ENCODE data around the gene DPT. TPM values are rescaled to one million over a fixed set of nuclear protein-coding genes. Genes with fewer than 3 reads are reported as not detected.

Gene DPT
- total and polyA plus RNA-seq, 12 donors: 0.44 to 59.1 (median 6.8) TPM

DNA sequence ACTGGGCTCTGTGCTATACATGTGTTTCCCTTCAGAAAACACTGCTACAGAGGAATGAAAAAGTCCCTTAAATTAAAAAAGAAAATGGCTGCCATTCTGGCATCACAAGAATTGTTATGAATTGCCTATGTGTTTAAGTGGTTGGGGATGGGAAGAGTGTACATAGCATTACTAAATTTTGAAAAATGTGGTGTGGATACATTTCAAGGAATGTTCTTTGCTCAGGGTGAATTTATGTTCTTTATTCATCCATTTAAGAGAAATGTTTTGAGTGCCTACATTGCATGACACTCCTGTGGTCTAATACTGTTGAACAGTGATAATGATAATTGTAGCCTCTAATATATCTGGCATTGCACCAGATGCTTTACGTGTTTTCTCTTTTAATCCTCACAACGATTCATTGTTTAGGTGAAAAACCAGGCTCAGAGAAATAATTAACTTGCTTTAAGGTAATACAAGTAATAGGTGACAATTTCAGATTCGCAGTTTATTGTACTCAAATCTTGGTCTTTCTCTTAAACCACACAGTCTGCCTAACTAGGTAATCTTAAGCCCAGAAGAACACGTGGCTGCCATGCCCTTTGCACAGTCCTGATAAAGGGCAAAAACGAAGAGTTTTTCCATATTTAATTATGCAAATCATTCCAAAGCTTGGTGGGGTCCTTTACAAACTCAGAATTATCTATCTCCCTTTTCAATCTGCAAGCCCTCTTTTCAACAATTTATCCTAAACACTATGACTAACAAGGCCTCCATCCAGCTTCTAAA is 31.5 kb downstream of the DPT start:
- no peak for DNase-seq
- intact Hi-C loops (cut with DNase I): no loop called here

DNA sequence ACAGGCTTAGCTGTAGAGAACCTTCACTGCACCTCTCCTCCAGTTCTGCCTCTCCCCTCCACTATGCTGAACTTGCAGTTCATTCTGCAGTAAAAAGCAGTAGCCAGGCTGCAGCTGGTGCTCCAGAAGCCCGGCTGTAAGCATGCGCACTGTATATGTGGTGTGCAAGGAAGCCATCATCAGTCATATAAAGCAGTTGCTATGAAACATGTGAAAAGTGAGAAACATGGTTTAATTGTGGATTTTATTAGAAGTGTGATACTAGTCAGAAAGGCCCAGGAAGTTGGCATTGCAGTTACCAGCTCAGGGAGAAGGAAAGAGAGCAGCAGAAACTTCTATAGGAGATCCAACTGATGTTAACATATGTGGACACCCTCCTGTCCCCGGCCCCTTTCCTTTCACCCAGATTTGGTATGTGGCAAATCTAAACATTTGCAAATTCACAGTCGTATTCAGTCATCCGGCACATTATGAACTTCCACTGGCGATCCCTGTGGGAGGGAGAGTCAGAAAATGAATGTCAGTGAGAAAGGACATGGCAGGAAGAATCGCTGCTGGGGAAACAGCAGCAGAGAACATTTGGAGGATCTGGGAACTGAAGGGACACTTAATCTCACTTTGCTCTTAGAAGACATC is 32.8 kb downstream of the DPT start:
- TF ChIP-seq, protein P1, sequence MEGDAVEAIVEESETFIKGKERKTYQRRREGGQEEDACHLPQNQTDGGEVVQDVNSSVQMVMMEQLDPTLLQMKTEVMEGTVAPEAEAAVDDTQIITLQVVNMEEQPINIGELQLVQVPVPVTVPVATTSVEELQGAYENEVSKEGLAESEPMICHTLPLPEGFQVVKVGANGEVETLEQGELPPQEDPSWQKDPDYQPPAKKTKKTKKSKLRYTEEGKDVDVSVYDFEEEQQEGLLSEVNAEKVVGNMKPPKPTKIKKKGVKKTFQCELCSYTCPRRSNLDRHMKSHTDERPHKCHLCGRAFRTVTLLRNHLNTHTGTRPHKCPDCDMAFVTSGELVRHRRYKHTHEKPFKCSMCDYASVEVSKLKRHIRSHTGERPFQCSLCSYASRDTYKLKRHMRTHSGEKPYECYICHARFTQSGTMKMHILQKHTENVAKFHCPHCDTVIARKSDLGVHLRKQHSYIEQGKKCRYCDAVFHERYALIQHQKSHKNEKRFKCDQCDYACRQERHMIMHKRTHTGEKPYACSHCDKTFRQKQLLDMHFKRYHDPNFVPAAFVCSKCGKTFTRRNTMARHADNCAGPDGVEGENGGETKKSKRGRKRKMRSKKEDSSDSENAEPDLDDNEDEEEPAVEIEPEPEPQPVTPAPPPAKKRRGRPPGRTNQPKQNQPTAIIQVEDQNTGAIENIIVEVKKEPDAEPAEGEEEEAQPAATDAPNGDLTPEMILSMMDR (IDR thresholded peaks at IDR 0.05): no peak
- no peak for TF ChIP-seq POLR2A (IDR thresholded peaks at IDR 0.05)
- intact Hi-C loops (cut with DNase I): no loop called here
- H3K9me3 ChIP-seq (replicated peaks in 1 of 3): no peaks in the 10 kb centered on the region
- H3K27me3 ChIP-seq: no peaks in the 10 kb centered on the region
- no peak for DNase-seq
- no peak overlapping the region for H3K4me3 ChIP-seq
- H3K36me3 ChIP-seq (replicated peaks in 1 of 2): no peaks in the 10 kb centered on the region
- H3K27ac ChIP-seq: no peak overlapping the region
- no peaks in the 10 kb centered on the region for H3K4me1 ChIP-seq (replicated peaks in 1 of 2)
- 75 to 79% (median 77%) methylated on average over 7 of the region's 7 CpGs for WGBS, 4 donors

More for the DNA sequence above, 31.5 kb downstream of the DPT start:
- H3K36me3 ChIP-seq (replicated peaks in 1 of 2): no peaks in the 10 kb centered on the region
- no peak for TF ChIP-seq POLR2A (IDR thresholded peaks at IDR 0.05)
- TF ChIP-seq, protein P1 (IDR thresholded peaks at IDR 0.05): no peak
- no peak overlapping the region for H3K27ac ChIP-seq
- H3K4me1 ChIP-seq (replicated peaks in 1 of 2): no peaks in the 10 kb centered on the region
- no peaks in the 10 kb centered on the region for H3K27me3 ChIP-seq
- H3K4me3 ChIP-seq: no peak overlapping the region
- WGBS, 4 donors: 77 to 85% (median 81%) methylated on average over 5 of the region's 5 CpGs
- no peaks in the 10 kb centered on the region for H3K9me3 ChIP-seq (replicated peaks in 1 of 3)

DNA sequence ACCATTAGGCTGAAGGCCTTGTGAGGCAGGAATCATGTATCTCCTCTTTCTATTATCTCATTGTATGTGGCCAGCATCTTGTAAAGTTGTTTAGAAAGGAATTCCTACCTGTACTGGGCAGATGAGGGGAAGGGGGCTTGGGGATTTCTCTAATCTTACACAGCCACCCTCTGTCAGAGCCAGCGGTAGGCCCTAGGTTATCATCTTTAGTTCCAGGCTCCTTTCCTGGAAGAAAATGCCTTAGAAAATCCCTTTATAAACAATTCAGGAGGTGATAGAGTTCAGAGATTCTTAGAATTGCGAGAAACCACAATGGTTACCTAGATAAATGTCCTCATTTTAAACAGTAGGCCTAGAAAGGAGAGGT is 35.2 kb downstream of the DPT start:
- H3K36me3 ChIP-seq (replicated peaks in 1 of 2): no peaks in the 10 kb centered on the region
- H3K4me1 ChIP-seq (replicated peaks in 1 of 2): no peaks in the 10 kb centered on the region
- no peak for DNase-seq
- TF ChIP-seq, protein P1 (IDR thresholded peaks at IDR 0.05): no peak
- no peak for TF ChIP-seq POLR2A (IDR thresholded peaks at IDR 0.05)
- no peak overlapping the region for H3K27ac ChIP-seq
- no peaks in the 10 kb centered on the region for H3K9me3 ChIP-seq (replicated peaks in 1 of 3)
- intact Hi-C loops (cut with DNase I): no loop called here
- no peaks in the 10 kb centered on the region for H3K27me3 ChIP-seq
- no peak overlapping the region for H3K4me3 ChIP-seq
- 84 to 97% (median 93%) methylated on average over 2 of the region's 2 CpGs for WGBS, 4 donors

DNA sequence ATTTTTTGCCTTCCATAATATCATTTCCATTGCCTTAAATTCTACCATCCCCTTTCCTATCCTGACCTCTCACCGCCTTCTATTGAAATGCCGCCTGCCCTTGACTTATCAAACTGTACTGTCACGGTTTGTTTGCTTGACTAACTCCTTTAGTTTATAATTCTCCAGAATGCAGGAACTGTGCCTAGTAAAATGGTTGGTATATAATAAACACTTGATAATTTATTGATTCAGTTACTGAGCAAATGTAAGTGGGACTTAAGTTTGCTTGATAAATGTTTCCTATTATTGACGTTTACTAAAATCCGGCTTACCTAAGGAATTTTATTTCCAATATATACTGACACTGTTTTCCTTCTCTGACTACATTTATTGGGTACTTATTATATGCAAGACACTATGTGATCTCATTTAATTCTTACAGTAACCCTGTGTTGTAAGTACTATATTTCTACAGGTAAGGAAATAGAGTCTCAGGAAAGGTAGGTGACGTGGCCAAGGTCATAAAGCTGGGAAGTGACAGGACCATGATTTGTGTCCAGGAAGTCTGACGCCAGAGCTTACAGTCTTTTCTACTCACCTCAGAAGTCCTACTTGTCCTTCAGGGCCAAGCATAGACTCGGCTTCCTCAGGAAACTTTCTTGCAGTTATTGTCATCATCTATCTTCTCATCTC is 35.7 kb downstream of the DPT start:
- no peak for DNase-seq
- no peaks in the 10 kb centered on the region for H3K4me1 ChIP-seq (replicated peaks in 1 of 2)
- no peaks in the 10 kb centered on the region for H3K36me3 ChIP-seq (replicated peaks in 1 of 2)
- no peak for TF ChIP-seq POLR2A (IDR thresholded peaks at IDR 0.05)
- TF ChIP-seq, protein P1 (IDR thresholded peaks at IDR 0.05): no peak
- no peaks in the 10 kb centered on the region for H3K27me3 ChIP-seq
- intact Hi-C loops (cut with DNase I): no loop called here
- WGBS, 4 donors: 80 to 91% (median 84%) methylated on average over 8 of the region's 8 CpGs
- H3K27ac ChIP-seq: no peak overlapping the region
- no peak overlapping the region for H3K4me3 ChIP-seq
- H3K9me3 ChIP-seq (replicated peaks in 1 of 3): no peaks in the 10 kb centered on the region
